ENCODE data around the gene PDZRN3.

The PDZRN3 gene

DNA sequence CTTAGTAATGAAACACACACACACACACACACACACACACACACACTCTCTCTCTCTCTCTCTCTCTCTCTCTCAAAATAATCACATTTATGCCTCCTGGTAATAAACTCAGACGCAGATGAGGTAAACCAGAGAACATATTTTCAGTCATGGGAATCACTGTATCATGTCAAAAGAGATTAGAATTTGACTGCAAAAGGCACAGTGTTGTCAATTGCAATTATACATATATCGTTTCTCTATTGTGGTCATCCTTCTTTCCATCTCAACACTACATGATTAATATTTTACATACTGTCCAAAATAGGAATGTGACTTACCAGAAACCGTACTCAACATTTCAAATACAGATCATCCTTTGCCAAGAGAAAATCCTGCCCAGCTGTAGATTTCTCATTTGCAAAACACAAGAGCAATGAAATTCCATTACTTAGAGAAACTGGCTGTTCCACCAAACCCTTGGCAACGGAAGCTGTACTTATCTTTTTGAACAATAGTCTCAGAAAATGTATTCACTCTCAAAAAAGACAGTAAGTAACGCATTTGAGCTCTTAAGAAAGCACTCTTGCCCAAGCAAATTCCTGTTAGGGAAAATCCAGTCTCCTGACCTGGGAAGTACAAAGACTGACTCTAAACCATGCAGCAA, 24.3 kb downstream of the PDZRN3 start:
- intact Hi-C loops (cut with DNase I): no loop called here
- DNase-seq: no peak

DNA sequence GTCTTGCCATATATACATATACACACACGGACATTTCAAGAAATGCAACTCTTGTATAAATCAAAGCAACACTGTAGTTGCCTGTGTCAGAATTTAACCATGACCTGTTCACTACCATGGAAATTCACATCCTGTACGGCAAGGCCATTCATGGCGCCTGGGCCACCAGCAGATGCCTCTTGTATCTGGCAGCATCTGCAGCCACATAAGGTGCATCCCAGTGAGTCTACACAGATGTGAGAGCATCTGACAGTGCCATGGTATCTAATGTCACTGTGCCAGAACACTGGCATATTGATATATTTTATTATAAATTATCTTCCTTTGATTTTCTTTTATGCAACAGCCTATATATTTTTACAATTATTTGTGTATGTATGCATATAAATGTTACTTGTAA, 25.1 kb downstream of the PDZRN3 start:
- intact Hi-C loops (cut with DNase I): no loop called here
- DNase-seq: no peak

GRCh38 chr3:73597476-73597875, 27.3 kb downstream of the PDZRN3 start:
- intact Hi-C loops (cut with DNase I): no loop called here
- no peak for DNase-seq

DNA sequence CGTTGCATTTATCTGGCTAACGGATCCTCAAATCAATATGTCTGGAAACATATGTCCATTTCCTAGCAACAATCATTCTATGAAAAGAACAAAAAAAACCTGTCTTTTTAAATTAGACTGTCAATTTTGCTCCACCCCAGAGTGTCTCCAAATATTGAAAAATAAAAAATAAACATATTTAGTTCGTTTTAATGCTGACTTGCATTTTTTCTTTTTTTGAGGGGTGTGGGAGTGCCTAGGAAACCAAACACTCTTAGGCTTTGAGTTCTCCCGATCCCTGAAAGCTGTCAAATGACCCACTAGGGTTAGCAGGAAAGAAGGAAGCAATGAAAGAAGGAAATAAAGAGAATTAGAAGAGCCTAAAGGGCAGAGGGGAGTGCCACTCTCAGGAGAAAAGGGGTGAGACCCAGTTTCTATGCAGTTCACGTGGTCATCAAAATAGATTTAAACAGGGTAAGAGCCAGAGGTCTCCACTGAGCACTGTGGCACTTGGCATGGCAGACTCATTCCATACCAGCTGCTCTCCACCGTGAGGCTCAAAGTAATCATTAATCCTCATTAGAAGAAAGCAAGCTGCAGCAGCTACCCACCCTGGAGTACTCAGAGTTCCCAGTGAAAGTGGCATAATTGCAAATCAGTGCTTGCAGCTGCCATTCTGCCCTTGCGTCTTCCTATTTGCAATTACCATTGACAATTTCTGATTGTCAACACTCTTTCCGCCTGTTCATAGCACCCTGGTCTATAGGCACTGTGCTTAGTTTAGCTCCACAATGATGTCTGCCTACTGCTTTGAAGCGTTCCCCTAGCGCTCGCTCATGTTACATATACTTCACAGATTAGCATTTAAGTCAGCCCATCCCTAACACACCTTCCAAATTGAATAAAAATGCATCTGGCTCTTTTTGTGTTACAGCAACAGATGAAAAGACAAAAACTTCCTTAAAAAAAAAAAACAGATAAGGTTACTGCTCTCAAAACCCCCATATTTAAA, 32.3 kb downstream of the PDZRN3 start:
- intact Hi-C loops (cut with DNase I): no loop called here
- DNase-seq: no peak

DNA sequence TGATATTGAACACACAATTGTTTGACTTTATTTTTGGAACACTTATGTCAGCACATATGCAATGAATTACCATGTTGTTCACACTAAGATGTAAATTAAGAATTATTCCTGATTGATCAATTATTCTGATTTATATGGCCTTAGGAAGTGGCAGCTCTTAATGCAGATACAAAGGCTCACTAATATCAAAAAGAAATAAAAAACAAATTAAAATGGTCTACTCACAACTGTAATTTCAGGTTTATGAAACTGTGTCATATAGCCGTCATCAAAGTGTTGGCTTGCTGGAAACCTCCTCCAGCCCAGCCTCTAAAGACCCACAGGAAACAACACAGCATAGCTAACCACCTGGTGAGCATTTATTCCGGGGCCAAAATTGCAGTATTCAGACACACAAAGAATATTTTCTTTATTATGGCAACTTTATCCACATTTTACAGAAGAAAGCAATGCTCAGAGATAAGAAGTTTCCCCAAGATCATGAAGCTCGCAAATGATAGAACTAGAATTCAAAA, 33.4 kb downstream of the PDZRN3 start:
- DNase-seq: no peak
- intact Hi-C loops (cut with DNase I): no loop called here

DNA sequence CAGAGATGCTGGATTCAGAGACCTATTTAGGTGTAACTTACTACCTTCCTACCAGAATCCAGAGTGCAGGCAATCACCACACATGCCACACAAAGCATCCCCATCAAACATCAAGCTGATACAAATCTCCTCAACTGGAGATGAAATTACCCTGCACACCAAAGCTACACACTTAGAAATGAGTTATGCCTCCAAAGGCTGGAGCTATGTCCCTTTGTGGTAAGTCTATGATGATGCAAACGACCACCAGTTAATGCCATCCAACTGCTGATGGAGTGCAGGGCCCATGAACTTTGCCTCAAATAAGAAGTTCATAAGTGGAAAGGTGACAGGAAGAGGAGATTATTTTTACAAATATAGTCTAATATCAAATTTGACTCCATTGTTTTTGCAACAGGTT, 38.1 kb downstream of the PDZRN3 start:
- intact Hi-C loops (cut with DNase I): no loop called here
- DNase-seq: no peak

- intact Hi-C loops (cut with DNase I): no loop called here
Measured at GRCh38 chr3:73586190-73586589, 38.6 kb downstream of the PDZRN3 start.

GRCh38 chr3:73584873-73585272, 39.9 kb downstream of the PDZRN3 start:
- no peak for DNase-seq
- intact Hi-C loops (cut with DNase I): no loop called here

More at GRCh38 chr3:73586190-73586589, 38.6 kb downstream of the PDZRN3 start:
- no peak for DNase-seq

DNA sequence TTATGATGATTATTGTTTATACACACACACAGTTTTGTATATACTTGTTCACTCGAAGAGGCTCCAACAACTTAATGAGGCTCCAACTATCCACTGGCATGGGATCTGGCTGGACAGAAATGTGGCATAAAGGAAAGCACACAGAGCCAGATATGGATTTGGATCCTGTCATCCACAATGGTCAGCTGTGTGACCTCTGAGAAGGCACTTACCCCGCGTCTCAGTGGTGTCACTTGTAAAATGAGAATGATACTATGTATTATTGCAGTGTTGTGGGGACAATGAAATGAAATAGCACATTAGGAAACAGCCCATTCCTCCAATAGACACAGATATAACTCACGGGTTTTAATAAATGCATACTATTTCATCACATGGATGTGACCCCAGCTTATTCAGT, 42.2 kb downstream of the PDZRN3 start:
- intact Hi-C loops (cut with DNase I): no loop called here
- no peak for DNase-seq

DNA sequence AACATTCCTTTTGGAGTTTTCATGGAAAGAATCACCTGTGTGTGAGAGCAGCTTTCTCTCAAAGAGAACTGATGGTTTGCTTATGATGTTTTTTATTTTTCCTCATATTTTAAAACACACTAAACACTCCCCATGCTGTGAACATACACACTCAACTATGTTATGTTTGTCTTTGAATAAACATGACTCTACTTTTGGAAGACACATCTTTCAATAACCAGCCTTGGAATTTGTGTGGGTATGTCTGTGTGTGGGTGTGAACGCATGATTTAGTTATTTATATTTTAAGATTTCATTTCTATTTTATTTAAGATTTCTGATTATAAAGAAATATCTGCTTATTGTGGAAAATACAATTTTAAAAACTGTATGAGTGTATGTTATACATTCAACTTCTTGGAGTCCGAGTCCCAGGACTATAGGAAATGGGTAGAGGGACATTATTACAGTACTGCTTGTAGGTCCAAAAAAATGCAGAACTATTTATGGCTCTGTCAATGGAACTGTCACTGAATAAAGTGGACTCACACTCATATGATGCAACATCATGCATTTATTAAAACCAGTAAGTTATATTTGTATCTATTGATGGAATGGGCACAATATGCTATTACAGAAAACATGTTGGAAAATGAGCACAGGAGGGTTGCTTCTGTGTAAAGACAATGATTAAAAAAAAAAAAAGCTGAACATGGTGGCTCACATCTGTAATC, 43.5 kb downstream of the PDZRN3 start:
- no peak for DNase-seq
- intact Hi-C loops (cut with DNase I): no loop called here

DNA sequence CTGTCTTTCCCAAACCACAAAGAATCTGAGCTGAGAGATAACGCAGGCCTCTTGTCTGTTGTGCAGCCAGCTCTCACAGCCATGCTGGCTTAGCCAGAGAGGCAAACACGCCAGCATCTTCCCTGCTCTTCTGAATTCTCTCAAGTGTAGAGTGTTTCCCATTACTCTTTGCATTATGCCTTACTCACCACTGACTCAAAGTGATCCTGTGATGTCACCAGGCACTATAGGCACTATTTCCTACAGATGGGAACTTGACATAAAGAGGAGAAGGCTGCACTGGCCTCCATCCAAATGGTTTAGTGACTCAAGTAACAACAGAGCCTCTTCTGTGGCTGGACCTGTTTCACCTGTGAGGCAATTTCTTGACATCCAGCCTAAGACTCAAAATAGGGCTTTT, 44.4 kb downstream of the PDZRN3 start:
- intact Hi-C loops (cut with DNase I): no loop called here
- DNase-seq: no peak

DNA sequence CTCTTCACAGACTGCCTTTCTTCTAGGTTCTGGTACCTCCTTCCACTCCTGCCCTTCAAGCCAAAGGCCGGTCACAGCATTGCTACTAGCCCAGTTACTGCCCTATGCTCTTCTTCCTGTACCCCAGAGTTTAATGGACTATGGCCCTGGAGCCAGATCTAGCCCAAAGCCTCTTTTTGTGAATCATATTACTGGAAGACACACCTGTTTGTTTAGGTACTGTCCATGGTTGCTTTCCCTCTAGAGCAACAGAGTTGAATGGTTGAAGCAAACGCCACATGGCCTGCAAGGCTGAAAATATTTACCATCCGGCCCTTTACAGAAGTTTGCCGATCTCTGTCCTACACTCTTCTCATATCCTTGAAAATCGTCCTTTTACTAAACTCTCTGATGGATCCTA, 47.0 kb downstream of the PDZRN3 start:
- intact Hi-C loops (cut with DNase I): no loop called here
- no peak for DNase-seq

DNA sequence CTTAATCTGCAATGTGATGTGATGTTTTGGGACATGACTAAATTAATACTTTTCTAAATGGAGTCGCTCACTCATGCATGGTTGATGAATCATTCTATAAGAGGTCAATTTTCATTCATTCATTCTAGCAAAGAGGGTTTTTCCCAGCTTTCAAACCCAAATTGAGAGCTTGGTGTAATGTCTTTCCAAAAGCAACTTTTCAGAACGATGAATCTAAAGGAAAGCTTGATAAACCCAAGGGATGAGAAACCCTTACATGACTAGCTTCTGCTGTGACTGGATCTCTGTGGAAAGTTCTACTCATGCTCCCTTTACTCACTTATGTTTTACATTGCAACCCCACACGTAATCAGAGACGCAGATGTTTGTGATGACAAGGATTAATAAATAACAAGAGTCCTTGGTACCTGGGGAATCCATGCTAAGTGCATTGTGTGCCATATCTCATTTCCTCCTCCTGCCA, 47.7 kb downstream of the PDZRN3 start:
- intact Hi-C loops (cut with DNase I): no loop called here

DNA sequence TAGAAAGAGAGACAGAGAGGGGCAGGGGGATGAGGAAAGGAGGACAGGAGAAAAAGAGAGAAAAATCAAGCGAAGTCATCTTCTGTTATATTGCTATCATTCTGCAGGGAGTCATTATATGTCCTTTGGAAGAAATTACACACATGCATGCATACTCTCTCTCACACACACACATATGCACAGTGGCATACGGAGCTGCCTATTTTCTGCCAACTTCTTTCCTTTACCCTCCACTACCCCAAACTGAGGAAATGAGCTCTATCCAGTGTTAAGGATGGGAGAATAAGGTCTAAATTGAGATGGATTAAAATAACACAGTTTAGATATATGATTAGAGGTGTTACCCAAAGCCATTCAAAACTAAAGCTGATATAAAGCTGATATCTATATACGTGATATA, 48.8 kb downstream of the PDZRN3 start:
- DNase-seq: no peak
- intact Hi-C loops (cut with DNase I): no loop called here

More for the DNA sequence above, 47.7 kb downstream of the PDZRN3 start:
- DNase-seq: no peak

DNA sequence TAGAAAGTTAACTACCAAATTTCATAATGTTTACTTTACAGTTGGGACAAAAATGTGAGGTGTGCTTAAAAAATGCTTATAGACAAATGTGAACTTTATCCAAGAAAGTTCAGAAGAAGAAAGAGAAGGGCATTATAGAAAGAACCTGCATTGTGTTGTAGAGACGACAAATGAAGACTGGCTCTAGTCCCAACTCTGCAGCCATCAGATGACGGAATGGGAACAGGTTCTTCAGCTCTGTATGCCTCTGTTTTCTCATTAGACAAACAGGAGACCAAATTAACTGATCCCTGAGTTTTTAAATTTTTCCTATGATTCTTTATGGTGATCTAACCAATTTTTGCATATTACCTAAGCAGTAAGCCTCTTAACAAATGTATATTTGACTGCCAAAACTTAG, 49.2 kb downstream of the PDZRN3 start:
- intact Hi-C loops (cut with DNase I): no loop called here
- DNase-seq: no peak

GRCh38 chr3:73573204-73573603, 51.5 kb downstream of the PDZRN3 start:
- no peak for DNase-seq
- intact Hi-C loops (cut with DNase I): no loop called here

GRCh38 chr3:73572368-73572767, 52.4 kb downstream of the PDZRN3 start:
- intact Hi-C loops (cut with DNase I): no loop called here
- no peak for DNase-seq

- intact Hi-C loops (cut with DNase I): no loop called here
- no peak for DNase-seq
Measured at GRCh38 chr3:73571238-73571794, 53.4 kb downstream of the PDZRN3 start.

GRCh38 chr3:73569246-73569760, 55.4 kb downstream of the PDZRN3 start:
- no peak for DNase-seq
- intact Hi-C loops (cut with DNase I): no loop called here

Measured in head of caudate nucleus (tissue), 42 donors.